Esophagus mucosa (tissue), 1 donor: Measurements from ENCODE around the gene CDH4. TPM values are rescaled to one million over a fixed set of nuclear protein-coding genes. Genes with fewer than 3 reads are reported as not detected.

Experiments used
- ATAC-seq: fragments of 200-7000 bp; cut with Tn5 transposase; one replicate; pipeline ENCODE4 v1.9.1; 2020
- total RNA-seq: library from RNA; stranded (reverse); gene quantifications from one replicate; pipeline ENCODE4 v1.2.4, GENCODE V29; 2023
- donor health status: DM: yes; HTN: yes; CAD: no.

The CDH4 gene
- total RNA-seq, 1 donor from 2014 or later, result not detected

GRCh38 chr20:61886721-61887595 is 634.9 kb downstream of the CDH4 start:
- ATAC-seq, result peak; percentile 36

GRCh38 chr20:61887596-61888093 is 635.6 kb downstream of the CDH4 start:
- no peak for ATAC-seq

GRCh38 chr20:61888101-61888865 is 636.2 kb downstream of the CDH4 start:
- ATAC-seq, result no peak

- no peak for ATAC-seq
Measured at GRCh38 chr20:61889659-61890058, 637.6 kb downstream of the CDH4 start.

GRCh38 chr20:61890210-61890609 is 638.1 kb downstream of the CDH4 start:
- no peak for ATAC-seq

- ATAC-seq, result no peak
Measured at GRCh38 chr20:61891476-61891875, 639.4 kb downstream of the CDH4 start.

GRCh38 chr20:61891916-61892649 is 640.0 kb downstream of the CDH4 start:
- ATAC-seq, result no peak

GRCh38 chr20:61895016-61895415 is 643.0 kb downstream of the CDH4 start:
- no peak for ATAC-seq

- ATAC-seq, result no peak
Measured at GRCh38 chr20:61895686-61896057, 643.6 kb downstream of the CDH4 start.

GRCh38 chr20:61896058-61896961 is 644.2 kb downstream of the CDH4 start:
- peak; percentile 69 for ATAC-seq

GRCh38 chr20:61897401-61898295 is 645.6 kb downstream of the CDH4 start:
- ATAC-seq, result no peak

GRCh38 chr20:61898405-61898804 is 646.3 kb downstream of the CDH4 start:
- no peak for ATAC-seq

- ATAC-seq, result no peak
Measured at GRCh38 chr20:61900011-61900944, 648.2 kb downstream of the CDH4 start.

- no peak for ATAC-seq
Measured at GRCh38 chr20:61900945-61901293, 648.9 kb downstream of the CDH4 start.

- ATAC-seq, result no peak
Measured at GRCh38 chr20:61901392-61902220, 649.5 kb downstream of the CDH4 start.

GRCh38 chr20:61902221-61902869 is 650.3 kb downstream of the CDH4 start:
- no peak for ATAC-seq

GRCh38 chr20:61903575-61904340 is 651.7 kb downstream of the CDH4 start:
- ATAC-seq, result no peak
